Stimulated activated CD8-positive, alpha-beta memory T cell treated with anti-CD3 and anti-CD28 coated beads, Interleukin-12 subunit alpha, Interleukin-12 subunit beta, amount 100 ng/mL, for 24 hours (primary cell): ENCODE measurements around the gene EXOC3L4.

Source experiments
- DNase-seq: peaks from one replicate; pipeline ENCODE4 v3.0.0-alpha.2; 2020; ENCODE audit errors: extremely low read depth

Gene EXOC3L4

GRCh38 chr14:103133210-103134140, 39.0 kb downstream of the EXOC3L4 start:
- DNase-seq: no peak

- no peak for DNase-seq
Observed at GRCh38 chr14:103134405-103134804, 39.9 kb downstream of the EXOC3L4 start.

- no peak for DNase-seq
Observed at GRCh38 chr14:103134919-103135318, 40.4 kb downstream of the EXOC3L4 start.

- DNase-seq: no peak
Observed at GRCh38 chr14:103135333-103136260, 41.1 kb downstream of the EXOC3L4 start.

GRCh38 chr14:103136388-103137271, 42.1 kb downstream of the EXOC3L4 start:
- DNase-seq: no peak

DNA sequence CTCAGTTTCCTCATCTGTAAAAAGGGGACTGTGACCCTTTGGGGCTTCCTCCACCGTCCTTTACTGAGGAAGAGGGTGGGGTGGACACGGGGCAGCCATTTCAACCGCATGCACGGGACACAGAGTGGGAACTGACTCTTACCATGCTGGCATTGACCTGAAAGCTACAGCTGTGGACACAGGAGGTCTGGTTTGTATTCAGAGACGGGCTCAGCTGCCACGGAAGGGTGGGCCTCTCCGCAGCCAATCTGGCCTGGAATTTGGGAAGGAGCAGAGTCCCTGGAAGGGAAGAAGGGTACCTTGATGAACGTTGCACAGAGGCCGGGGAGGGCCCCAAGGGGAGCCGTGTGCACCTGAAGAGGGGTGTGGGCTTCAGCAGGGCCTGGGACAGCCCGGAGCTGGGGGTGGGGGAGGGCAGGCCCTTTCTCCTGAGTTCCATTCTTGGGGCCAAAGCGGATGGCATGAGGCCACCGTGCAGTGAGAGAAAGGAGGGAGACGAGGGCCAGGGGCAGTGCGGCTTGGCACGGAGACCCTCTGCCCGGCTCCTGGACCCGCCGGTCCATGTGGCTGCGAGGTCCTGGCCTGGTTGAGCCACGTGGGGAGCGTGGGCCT, 43.3 kb downstream of the EXOC3L4 start:
- DNase-seq: no peak

DNA sequence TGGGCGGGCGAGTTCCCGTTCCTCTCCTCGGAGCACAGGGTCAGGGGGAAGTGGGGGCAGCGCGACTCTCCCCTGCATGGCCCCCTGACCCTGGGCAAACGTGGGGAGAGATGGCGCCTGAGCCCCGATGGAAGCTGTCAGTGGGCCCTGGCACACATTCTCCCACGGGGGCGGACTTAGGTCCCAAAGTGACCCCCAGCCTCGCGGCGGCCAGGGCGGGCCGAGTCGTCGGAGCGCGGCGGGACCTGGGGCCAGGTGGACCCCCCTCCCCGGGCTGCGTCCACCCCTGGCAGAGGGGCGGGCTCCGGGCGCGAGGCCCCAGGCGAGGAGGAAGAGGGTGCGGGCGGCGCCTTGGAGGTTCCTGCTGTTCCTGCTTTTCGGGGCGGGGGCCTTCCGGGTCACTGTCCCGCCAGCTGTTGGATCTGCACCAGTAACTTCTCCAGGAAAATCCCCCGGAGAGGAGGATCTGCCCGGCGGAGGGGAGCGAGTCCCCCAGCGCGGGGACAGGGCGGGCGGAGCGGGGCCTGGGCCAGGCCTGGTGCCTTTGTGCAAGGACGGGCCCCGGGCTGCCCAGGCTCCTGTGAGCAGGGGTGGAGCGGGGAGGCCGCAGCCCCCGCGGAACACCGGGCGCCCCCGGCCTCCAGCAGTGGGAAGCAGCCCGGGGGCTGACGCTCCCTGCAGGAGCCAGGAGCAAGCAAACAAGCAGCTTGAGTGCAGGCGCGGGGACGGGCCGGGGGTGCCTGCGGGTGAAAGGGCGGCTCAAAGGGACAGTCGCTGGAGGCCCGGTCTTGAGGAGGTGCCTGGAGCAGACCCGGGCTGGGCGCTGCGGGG, 44.0 kb downstream of the EXOC3L4 start:
- no peak for DNase-seq

DNA sequence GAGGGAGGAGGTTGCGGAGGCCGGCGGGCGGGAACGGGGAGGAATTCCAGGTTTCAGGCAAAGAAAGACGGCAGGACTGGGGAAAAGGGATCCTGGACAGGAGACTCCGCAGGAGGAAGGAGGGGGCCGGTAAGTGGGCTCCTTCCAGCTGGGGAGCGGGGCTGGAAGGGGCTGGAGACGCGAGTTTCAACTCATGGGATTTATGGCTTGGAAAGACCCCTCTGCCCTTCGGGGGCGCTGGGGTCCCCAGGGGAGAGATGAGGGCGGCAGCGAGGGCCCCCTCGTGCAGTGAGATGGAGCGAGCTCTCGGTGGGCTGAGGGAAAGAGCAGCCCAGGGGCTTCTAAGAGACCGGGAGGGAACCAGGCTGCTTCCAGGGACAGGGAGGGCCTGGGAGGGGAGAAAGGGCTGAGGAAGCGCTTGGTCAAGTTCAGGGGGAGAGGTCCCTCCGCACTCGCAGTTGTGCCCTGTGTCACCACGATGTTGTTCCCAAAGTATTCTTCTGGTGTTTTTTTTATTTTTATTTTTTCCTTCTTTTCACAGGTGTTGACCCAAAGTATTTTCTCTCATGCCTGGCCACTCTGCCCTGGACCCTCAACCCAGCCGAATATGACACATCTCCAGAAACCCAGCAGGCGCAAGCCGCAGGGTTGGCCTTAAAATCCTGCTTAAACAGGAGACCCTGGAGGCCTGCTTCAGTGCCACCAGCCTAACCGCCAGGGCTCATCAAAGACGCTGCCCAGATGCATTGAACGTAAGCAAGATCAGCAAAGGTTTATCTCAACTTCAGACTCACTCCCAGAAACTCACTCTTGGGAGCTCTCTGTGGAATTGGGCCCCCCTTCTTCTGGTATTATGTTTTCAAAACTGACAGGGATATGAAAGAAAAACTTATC, 44.9 kb downstream of the EXOC3L4 start:
- DNase-seq: no peak

DNA sequence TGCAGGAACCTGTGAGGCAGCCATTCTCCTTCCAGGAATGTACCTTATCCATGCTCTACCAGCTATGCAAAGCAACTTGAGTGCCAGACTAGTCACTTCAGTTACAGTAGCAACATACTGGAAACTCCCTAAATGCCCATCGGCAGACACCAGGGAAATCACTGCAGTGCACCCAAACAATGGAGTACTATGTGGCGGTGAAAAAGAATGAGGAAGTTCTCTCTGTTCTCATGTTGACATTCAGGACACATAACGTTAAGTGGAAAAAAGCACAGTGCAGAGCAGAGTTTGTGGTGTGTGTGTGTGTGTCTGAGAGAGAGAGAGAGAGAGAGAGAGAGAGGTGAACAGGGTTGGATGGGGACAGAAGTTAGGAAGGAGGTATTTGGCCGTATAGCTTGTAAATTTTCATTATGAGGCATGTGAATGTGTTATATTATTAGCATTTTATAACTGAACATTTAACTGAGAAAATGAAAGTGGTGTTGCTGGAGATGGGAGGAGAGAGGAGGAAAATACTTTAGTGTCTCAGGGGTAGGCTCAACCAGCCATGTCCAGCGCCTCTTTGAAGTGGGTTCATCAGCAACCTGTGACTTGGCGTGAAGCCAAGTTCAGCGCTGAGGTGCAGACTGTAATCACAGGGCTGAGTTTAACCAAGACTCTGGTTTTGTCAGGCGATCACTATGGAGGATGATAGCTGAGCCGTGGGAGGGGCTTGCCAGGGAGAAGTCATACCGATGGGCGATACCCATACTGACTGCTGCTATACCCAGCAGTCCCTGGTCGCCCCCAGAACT, 46.0 kb downstream of the EXOC3L4 start:
- DNase-seq: no peak

DNA sequence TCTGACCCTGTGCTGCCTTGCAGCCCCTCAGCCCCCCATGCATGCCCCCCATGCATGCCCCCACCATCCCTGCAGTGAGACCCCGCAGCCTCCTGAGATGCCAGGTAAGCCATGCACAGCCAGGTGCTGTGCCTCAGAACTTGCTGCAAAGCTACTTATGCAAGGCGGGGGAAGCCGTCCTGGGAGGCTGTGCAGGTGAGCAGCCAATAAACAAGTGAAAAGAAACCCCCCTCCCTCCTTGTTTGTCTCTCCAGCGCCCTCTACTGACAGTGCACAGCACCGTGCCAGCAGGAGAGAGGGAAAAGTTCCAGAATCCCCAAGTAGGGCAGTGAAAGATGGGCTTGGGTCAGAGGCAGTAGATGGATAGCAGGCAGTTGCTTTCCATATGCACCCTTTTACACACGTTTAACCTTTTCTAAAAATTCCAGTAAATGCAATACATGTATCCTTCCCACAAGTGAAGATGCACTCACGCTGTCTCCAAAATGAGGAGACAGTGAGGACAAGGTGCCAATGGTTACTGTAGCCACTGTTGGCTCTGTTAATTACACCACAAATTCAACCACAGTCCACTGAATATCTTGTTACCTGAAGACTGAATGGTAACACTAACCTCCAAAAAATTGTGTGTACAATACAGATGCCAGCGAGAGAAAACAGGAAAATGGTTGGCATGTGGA, 46.7 kb downstream of the EXOC3L4 start:
- no peak for DNase-seq

GRCh38 chr14:103142026-103142425, 47.5 kb downstream of the EXOC3L4 start:
- no peak for DNase-seq

GRCh38 chr14:103142721-103143302, 48.3 kb downstream of the EXOC3L4 start:
- DNase-seq: no peak

DNA sequence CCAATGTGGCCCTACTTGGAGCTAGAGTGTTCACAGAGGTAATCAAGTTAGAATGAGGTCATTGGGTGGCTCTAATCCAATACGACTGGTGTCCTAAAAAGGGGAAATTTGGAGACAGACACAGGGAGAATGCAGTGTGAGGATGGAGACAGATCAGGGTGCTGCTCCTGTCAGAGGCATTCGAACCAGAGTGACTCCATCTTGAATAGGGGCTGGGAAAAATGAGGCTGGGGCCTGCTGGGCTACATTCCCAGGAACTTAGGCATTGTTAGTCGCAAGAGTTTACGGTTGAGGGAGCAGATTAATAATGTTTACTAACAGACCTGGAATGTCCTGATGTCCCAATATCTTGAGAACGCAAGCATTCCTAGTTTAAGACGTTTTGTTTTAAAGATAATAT, 49.0 kb downstream of the EXOC3L4 start:
- no peak for DNase-seq

GRCh38 chr14:103144085-103144484, 49.6 kb downstream of the EXOC3L4 start:
- DNase-seq: no peak

DNA sequence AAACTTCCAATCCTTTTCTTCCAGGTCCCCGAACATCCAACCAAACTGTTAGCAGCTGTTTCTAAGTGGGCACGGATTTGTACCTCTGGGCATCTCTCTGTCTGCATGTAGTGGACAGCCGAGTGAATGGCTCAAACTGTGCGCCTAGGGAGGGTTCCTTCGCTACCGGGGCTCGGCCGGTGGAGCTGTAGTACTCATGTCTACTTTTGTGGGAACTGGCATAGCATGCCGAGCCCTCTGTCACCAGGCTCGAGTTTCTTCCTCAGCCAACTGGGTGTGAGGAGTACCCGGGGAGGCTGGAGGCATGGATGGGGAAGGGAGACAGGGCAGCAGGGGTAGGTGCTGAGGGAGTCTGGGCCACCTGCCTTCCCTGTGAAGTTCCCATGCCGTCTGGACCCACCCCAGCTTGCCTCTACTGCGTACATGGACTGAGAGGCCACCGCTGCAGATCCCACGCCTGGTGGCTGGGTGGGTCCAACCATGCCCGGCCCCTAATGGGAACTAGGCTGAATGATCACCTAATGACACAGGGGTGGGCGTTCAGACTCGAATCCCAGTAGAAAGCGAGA, 51.7 kb downstream of the EXOC3L4 start:
- no peak for DNase-seq

GRCh38 chr14:103149351-103150237, 55.1 kb downstream of the EXOC3L4 start:
- no peak for DNase-seq
